HG03097 (cell line): Measurements from ENCODE around the gene LPIN1.
"Not testable (repeated sequence)": the region's sequence is repeated elsewhere in the genome, so short reads cannot be mapped to it uniquely, and the experiment has no call there.

ENCODE experiments used
- ATAC-seq: cut with Tn5 transposase; IDR thresholded peaks from one replicate; pipeline ENCODE4 v1.9.1; 2021; ENCODE audit not compliant: unreplicated experiment, low FRiP score

Gene LPIN1

GRCh38 chr2:11807156-11808015 is 61.0 kb downstream of the LPIN1 start:
- no peak for ATAC-seq

- ATAC-seq = no peak
These were observed 61.6 kb downstream of the LPIN1 start for GRCh38 chr2:11808016-11808400.

- no peak for ATAC-seq
These were observed 63.3 kb downstream of the LPIN1 start for GRCh38 chr2:11809586-11810236.

- no peak for ATAC-seq
These were observed 64.0 kb downstream of the LPIN1 start for GRCh38 chr2:11810237-11810977.

GRCh38 chr2:11811036-11811654 is 64.7 kb downstream of the LPIN1 start:
- no peak for ATAC-seq

GRCh38 chr2:11812466-11813248 is 66.2 kb downstream of the LPIN1 start:
- no peak for ATAC-seq

DNA sequence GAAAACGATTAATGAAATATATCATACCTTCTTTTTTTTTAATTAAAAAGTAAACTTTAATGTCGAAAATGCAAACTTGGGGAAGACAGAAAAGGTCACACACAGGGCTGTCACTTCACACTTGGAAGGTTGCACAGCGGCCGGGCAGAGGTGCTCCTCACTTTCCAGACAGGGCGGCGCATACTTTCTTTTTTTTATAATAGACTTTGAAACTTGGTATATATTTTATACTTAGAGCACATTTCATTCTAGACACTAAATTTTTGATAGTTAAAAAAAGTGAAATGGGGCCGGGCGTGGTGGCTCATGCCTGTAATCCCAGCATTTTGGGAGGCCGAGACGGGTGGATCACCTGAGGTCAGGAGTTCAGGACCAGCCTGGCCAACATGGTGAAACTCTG is 66.9 kb downstream of the LPIN1 start:
- ATAC-seq = not testable (repeated sequence)

- ATAC-seq = no peak
These were observed 67.5 kb downstream of the LPIN1 start for GRCh38 chr2:11813951-11814350.

GRCh38 chr2:11814979-11815510 is 68.6 kb downstream of the LPIN1 start:
- ATAC-seq = no peak

GRCh38 chr2:11816935-11817334 is 70.5 kb downstream of the LPIN1 start:
- not testable (repeated sequence) for ATAC-seq

DNA sequence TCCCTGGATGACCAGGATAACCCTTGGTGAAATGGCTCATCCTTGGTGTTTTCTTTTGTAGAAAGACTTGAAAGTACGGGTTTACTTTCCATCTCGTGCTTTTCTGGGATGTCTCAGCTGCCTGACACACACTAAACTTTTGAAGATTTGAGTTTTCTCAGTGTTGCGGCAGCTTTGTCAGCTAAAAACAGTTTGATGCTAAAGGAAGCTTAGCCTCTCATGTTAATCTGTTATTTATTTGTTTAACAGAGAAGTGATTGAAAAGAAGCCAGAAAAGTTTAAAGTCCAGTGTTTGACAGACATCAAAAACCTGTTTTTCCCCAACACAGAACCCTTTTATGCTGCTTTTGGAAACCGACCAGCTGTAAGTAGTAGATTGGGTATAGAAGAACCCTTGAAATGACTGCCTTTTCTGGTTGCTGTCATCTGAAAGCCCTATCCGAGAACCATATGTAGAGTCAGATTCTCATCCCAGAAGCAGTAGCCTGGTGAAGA is 72.8 kb downstream of the LPIN1 start:
- no peak for ATAC-seq

GRCh38 chr2:11820650-11821049 is 74.2 kb downstream of the LPIN1 start:
- ATAC-seq = no peak

DNA sequence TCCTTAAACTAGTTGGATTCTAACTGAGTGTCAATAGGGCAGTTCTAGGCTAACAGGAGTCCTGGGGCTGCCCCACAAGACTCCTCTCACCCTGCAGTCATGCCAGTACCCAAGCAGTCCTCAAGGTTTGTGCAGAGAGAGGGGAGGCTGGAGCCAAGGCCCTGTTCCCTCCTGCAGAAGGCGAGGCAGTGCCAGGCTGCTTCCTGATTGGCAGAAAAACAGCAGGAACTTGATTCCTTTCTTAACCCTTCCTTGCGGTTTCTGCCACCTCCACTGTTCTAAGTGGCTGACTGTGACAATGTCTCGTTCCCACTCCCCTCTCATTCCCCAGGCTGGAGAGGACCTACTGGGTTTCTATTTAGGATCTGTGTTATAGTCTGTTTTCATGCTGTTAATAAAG is 75.3 kb downstream of the LPIN1 start:
- no peak for ATAC-seq

- not testable (repeated sequence) for ATAC-seq
These were observed 75.9 kb downstream of the LPIN1 start for GRCh38 chr2:11822359-11822745.

- no peak for ATAC-seq
These were observed 76.5 kb downstream of the LPIN1 start for GRCh38 chr2:11822746-11823451.

- no peak for ATAC-seq
These were observed 78.7 kb downstream of the LPIN1 start for GRCh38 chr2:11824901-11825828.

GRCh38 chr2:11827547-11827946 is 81.1 kb downstream of the LPIN1 start:
- no peak for ATAC-seq

DNA sequence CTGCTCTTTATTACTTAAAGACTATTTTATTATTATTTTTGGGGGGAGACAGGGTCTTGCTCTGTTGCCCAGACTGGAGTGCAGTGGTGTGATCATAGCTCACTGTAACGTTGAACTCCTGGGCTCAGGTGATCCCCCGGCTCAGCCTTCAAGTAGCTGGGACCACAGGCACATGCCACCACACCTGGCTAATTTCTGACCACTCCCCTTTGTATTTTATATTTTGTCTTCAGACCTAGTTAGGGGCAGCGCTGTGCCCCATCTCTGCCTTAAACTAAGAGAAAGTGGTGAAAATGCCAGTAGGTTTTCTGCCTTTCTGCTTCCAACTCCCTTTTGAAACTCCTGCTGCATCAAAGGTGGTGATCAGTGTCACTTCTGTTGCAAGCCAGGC is 82.5 kb downstream of the LPIN1 start:
- ATAC-seq = no peak
